ENCODE measurements around the gene LMNA.
"Not testable (repeated sequence)": the region's sequence is repeated elsewhere in the genome, so short reads cannot be mapped to it uniquely, and the experiment has no call there.

The LMNA gene

DNA sequence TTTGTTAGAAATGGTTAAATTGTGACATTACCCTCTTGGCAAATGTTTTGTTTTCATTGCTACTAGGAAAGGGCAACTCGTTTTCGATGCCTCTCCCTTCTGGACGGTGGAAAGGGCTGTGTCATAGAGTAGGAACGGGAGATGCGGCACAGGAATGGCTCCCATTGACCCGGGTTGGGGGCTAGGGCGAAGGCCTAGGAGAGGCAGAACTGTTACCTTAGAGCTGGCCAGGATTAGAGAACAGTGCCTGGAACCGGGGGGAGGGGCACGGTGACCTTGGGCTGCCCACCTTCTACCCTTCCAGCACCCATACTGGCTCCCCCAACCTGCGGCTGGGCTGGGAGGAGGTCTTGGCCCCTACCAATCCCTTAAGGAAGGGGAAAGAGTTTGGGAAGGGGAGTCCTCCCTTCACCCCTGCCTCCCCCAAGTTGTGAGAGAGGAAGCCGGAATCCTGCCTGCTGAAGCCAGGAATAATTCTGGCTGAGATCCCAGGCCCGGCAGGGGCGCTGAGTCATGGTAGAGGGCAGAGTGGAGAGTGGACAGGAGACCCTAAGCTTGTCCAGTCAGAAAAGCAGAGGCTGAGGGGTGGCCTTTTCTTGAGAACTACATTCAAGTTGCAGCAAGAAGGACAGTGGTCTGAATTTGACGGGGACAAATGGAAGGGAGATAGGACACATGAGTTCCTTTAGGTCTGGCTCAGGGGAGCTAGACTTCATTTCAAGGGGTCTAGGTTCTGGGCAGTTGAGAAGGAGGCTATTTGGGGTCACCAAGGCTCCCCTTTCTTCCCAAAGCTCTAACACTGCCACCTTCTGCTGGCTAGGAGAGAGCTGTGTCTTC, 8.2 kb downstream of the LMNA start:
- DNase-seq: no peak

DNA sequence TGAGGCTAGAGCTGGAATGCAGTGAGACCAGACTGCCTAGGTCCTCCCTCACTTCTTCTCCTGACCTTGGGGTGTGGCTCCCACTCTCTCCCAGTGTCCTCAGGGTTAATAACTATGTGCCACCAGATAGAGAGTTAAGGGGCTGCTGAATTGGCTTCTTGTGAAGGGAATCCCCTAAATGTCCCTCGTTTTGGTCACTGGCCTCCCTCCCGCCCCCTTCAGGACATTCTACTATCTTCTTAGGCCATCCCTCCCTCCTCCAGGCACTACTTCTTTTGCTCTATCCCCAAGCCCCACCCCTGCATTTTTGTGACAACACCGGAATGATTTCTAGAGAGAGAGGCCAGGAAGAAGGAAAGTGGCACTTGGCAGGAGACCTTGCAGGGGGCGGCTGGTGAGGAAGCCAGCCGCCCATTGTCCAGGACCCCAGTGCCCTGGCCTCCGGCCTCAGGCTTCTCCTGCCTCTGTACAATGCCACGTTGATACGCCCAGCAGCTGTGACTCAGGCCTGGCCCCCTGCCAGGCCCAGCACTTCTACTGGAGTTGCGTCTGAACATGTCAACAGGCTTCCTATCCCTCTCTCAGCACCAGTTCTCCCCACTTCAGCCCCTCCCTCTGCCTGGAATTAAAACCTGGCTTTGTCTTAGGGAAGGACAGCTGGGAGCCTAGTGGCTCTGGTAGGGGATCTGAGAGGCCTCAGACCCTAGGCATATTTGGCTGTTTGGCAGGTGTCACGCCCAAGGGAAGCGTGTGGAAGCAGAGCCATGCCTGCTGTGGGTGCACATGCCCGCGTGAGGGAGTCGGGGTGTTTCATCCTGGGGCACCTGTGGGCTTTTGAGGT, 9.1 kb downstream of the LMNA start:
- DNase-seq: peak; percentile 78

- DNase-seq: no peak
Measured at GRCh38 chr1:156124557-156125483, 10.3 kb downstream of the LMNA start.

GRCh38 chr1:156125544-156125943, 11.0 kb downstream of the LMNA start:
- not testable (repeated sequence) for DNase-seq

- no peak for DNase-seq
Measured at GRCh38 chr1:156126043-156126629, 11.6 kb downstream of the LMNA start.

DNA sequence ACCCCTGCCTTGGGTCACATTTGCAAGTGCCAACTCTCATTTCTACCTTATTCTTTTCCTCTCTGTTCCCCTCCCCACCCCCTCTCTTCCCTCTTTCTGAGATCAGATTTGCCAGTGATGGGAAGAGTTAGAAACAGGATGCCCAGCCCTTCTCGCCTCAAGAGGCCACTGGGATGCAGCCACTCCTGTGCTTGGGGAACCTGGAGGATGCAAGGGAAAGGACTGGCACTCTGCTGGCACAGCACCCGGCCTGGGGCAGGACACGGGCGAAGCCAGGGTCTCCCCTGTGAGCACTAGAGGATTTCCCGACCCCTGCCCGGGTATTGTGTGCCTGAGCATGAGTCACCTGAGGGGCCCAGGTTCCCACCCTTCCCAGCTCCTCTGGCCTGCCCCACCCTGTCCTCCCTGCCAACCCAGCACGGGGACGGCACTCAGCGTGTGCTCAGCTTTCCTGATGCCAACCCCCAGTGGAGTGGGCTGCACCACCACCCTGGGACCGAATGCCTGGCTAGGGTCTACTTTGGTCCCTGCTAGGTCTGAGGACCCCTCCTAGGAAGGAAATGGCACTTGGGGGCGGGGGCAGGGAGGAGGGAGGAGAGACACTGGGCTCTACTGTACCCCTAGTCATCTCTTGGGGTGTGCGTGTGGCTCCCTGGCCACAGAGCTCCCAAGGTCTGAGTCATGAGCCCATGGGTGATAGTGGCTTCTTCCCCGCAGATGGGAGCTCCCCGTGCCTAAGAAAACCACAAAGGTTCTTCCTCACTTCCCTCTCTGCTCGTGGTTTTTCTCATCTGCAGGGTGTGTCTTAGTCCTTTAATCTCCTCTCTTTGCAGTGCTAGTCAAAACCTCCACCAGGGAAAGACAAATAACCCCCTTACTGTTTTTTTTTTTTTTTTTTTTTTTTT, 12.4 kb downstream of the LMNA start:
- DNase-seq: no peak

DNA sequence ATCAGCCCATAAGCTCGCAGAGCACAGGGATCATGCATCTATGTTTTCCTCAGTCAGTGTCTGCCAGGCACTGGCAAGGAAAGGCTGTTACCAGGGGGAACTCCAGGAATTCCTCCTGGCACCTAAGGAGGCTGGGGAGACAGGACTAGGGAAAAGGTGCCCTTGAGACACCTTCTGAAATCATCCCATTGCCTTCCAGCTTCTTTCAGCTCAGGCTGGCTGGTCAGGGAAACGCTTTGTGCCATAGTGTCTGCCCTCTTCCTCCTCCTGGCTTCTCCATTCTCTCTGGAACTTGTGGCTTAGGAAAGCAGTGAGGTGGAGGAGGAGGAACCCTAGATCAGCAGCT, 13.8 kb downstream of the LMNA start:
- no peak for DNase-seq

DNA sequence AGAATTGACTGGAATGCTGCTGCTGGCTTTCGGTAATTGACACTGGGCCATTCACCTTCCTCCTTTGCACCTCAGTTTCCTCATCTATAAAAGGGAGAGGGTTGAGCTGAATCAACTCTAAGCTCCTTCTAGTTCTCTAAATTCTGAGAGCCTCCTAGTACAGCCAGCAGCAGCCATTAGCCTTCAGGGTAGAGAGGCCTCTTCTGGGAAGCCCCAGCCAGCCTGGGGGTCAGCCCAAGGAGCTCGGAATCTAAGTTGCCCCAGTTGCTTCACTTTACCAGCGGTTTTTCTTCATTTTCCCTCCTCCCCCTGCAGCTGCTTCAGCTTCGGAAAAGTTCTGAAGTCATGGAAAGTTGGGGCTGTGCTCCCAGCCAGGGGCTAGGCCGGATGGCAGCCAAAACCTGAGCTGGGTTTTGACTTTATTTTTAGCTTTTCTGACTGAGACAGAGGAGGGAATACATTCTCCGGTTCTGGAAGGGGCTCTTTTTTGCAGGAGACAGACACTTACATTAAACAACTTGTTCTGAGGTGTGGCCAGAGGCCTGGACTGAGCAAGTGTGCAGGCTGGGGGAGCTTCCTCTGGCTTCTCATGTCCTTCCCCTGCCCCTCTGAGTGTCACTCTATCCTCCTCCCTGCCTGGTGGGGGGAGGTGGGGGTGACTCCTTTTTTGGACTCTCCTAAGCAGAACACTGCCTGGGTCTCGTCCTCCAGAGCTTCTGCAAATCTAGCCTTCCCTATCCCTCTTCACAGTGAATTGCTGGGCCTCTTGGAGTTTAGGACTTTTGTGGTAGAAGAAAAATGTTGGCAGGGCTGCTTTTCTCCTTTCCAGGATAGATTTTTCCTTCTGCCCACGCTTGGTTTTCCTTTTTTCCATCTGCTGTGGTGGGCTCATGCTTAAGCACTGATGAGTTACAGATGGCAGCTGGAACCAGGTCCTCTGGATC, 14.4 kb downstream of the LMNA start:
- no peak for DNase-seq

GRCh38 chr1:156129687-156130577, 15.4 kb downstream of the LMNA start:
- DNase-seq: peak; percentile 15

DNA sequence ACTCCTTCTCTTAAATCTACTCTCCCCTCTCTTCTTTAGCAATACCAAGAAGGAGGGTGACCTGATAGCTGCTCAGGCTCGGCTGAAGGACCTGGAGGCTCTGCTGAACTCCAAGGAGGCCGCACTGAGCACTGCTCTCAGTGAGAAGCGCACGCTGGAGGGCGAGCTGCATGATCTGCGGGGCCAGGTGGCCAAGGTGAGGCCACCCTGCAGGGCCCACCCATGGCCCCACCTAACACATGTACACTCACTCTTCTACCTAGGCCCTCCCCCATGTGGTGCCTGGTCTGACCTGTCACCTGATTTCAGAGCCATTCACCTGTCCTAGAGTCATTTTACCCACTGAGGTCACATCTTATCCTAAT, 16.0 kb downstream of the LMNA start:
- DNase-seq: no peak

DNA sequence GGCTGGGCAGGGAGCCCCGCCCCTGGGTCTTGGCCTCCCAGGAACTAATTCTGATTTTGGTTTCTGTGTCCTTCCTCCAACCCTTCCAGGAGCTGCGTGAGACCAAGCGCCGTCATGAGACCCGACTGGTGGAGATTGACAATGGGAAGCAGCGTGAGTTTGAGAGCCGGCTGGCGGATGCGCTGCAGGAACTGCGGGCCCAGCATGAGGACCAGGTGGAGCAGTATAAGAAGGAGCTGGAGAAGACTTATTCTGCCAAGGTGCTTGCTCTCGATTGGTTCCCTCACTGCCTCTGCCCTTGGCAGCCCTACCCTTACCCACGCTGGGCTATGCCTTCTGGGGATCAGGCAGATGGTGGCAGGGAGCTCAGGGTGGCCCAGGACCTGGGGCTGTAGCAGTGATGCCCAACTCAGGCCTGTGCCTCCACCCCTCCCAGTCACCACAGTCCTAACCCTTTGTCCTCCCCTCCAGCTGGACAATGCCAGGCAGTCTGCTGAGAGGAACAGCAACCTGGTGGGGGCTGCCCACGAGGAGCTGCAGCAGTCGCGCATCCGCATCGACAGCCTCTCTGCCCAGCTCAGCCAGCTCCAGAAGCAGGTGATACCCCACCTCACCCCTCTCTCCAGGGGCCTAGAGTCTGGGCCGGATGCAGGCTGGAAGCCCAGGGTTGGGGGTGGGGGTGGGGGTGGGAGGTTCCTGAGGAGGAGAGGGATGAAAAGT, 20.4 kb downstream of the LMNA start:
- DNase-seq: no peak

DNA sequence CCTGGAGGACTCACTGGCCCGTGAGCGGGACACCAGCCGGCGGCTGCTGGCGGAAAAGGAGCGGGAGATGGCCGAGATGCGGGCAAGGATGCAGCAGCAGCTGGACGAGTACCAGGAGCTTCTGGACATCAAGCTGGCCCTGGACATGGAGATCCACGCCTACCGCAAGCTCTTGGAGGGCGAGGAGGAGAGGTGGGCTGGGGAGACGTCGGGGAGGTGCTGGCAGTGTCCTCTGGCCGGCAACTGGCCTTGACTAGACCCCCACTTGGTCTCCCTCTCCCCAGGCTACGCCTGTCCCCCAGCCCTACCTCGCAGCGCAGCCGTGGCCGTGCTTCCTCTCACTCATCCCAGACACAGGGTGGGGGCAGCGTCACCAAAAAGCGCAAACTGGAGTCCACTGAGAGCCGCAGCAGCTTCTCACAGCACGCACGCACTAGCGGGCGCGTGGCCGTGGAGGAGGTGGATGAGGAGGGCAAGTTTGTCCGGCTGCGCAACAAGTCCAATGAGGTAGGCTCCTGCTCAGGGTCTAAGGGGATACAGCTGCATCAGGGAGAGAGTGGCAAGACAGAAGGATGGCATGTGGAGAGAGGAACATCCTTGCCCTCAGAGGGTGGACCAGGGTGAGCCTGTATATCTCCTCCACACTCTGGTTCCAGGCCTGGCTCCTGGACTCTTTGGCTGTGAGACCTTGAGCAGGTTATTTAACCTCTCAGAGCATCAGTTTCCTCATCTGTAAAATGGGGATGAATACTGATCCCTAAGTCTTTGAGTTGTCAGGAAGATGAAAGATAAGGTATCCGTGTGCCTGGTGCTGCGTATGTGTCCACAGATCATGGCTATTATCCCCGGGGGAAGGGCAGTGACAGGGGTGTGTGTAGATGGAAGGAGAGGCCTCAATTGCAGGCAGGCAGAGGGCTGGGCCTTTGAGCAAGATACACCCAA, 21.7 kb downstream of the LMNA start:
- no peak for DNase-seq

DNA sequence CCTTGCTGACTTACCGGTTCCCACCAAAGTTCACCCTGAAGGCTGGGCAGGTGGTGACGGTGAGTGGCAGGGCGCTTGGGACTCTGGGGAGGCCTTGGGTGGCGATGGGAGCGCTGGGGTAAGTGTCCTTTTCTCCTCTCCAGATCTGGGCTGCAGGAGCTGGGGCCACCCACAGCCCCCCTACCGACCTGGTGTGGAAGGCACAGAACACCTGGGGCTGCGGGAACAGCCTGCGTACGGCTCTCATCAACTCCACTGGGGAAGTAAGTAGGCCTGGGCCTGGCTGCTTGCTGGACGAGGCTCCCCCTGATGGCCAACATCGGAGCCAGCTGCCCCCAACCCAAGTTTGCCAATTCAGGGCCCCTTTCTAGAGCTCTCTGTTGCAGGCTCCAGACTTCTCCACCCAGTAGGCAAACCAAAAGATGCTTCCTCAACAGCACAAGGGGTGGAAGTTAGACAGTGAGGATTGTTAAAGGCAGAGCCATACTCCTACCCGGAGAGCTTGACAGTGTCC, 22.5 kb downstream of the LMNA start:
- DNase-seq: no peak

GRCh38 chr1:156138458-156138867, 24.0 kb downstream of the LMNA start:
- no peak for DNase-seq

DNA sequence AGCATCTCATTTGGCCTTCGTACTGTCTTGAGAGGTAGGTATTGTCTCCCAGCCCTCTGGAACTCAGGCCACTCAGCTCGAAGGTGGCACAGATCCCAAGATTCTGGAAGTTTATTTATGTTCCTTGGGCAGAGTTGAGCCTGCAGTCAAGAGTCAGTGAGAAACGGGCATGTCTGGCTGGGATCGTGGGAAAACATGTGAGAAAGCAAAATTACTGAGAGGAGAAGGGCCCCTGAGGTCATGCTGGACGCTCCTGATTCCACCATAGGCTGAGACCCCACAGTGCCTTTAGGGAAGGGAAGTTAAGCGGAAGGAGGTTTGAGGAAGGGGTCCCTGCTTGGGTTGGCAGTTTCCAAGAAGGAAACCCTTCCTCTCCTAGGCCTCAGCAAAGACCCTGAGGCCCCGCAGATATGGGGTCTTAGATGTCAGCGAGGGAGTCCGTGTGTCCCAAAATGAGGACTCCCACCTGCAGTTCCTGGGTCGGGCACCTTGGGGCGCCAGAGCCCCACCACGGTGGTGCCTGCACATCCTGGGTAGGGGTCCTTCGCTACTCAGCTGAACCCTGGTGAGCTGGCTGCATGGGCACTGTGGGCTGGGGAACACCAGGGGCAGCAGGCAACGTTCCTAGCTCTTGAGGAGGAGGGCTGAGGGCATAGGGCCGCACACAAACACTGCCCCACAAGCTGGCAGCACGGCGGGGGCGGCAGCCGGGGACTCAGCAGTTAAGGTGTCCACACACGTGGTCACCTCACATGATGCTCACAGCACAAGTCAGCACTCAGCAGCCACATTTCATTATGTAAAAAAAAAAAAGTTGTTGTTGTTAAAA, 26.6 kb downstream of the LMNA start:
- no peak for DNase-seq

GRCh38 chr1:156143765-156144489, 29.4 kb downstream of the LMNA start:
- DNase-seq: no peak

Measured in NCI-H2081 treated with DMSO at 0.1 percent for 48 hours (cell line).